ENCODE results near the gene HOXA13. TPM values are rescaled to one million over a fixed set of nuclear protein-coding genes. Genes with fewer than 3 reads are reported as not detected.

HOXA13 gene
- total and polyA plus RNA-seq, 4 donors, result not detected

DNA sequence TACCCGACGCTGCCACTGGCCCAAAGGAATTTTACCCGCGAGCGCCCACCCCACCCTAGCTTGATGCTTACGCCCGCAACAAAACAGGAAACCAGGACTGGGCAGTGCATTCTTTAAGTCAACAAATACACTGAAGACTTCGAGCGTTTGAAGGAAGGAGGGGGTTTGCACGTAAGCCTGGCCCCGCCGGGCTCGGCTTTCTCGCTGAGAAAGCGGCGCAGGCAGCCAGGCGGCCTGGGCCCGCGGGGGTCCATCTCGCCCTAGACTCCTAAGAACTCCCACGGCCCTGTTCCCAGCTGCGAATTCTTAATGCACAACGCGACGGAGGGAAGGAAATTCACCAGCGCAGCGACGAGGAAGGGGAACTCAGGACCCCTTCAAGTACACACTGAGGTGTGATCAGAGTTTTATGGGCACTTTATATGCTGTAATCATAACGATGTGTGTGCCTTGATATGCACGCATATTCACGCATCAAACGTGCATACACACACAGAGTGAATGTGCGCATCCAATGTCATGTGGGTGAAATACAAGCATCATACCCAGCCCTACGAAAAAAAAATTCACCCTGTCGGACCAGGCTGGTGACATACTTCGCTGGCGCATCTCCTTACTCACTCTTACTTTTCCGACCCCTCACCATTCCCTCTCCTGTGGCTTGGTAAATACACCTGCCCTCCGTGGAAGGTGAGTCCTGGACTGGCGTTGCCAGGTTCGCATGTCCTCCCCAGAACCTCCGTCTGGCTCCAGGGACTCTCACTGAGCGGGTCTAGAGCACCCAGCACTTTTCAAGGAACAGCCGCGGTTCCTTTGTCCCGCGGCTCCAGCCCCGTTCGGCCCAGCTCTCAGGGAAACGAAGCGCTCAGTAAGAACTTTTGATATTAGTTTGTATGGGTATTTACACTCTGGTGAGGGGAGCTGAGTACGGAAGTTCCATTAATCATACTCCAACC is 5.7 kb upstream of the HOXA13 start:
- peaks cover 0 to 15% (median 0%) of the 10 kb centered on the region in 4 donors for H3K9me3 ChIP-seq (ENCODE audit: control insufficient read depth in 4 of 4, insufficient read depth in 3 of 4, low read length in 3 of 4)
- WGBS, 2 donors, result 9 to 10% methylated on average over 52 of the region's 52 CpGs
- peaks cover 10 to 100% (median 99%) of the 10 kb centered on the region in 3 donors for H3K27me3 ChIP-seq (ENCODE audit: control insufficient read depth in 3 of 3, insufficient read depth in 3 of 3, low read length in 2 of 3)
- H3K36me3 ChIP-seq (ENCODE audit: control insufficient read depth in 4 of 4, insufficient read depth in 4 of 4, low read length in 4 of 4), result no peaks in the 10 kb centered on the region
- no peak overlapping the region for H3K9ac ChIP-seq (ENCODE audit: insufficient read depth in 1 of 2, low read length in 2 of 2)
- no peak overlapping the region for H3K4me3 ChIP-seq
- TF ChIP-seq, protein P1, sequence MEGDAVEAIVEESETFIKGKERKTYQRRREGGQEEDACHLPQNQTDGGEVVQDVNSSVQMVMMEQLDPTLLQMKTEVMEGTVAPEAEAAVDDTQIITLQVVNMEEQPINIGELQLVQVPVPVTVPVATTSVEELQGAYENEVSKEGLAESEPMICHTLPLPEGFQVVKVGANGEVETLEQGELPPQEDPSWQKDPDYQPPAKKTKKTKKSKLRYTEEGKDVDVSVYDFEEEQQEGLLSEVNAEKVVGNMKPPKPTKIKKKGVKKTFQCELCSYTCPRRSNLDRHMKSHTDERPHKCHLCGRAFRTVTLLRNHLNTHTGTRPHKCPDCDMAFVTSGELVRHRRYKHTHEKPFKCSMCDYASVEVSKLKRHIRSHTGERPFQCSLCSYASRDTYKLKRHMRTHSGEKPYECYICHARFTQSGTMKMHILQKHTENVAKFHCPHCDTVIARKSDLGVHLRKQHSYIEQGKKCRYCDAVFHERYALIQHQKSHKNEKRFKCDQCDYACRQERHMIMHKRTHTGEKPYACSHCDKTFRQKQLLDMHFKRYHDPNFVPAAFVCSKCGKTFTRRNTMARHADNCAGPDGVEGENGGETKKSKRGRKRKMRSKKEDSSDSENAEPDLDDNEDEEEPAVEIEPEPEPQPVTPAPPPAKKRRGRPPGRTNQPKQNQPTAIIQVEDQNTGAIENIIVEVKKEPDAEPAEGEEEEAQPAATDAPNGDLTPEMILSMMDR (IDR thresholded peaks at IDR 0.05; ENCODE audit: control extremely low read depth, extremely low read depth), result no peak
- ATAC-seq (ENCODE audit: insufficient read depth, low FRiP score) (no peak), DNase-seq (peak in 1 of 3 donors; percentile 37)
- peaks cover 0 to 17% (median 2%) of the 10 kb centered on the region in 5 donors for H3K4me1 ChIP-seq (ENCODE audit: control insufficient read depth in 5 of 5, insufficient read depth in 5 of 5, low read length in 5 of 5)
- H3K27ac ChIP-seq (ENCODE audit: low read depth in 1 of 2, low read length in 1 of 2), result no peak overlapping the region

GRCh38 chr7:27204851-27205322 is 5.0 kb upstream of the HOXA13 start:
- ATAC-seq (ENCODE audit: insufficient read depth, low FRiP score) (no peak), DNase-seq (peak in 2 of 3 donors; percentile 50 to 60)
- WGBS, 2 donors, result 3 to 6% methylated on average over 41 of the region's 41 CpGs
- Histone ChIP-seq H3K27me3 (ENCODE audit: control insufficient read depth in 3 of 3, insufficient read depth in 3 of 3, low read length in 2 of 3) (peaks cover 3 to 96% (median 96%) of the 10 kb centered on the region in 3 donors), H3K9ac (ENCODE audit: insufficient read depth in 1 of 2, low read length in 2 of 2) (no peak overlapping the region), H3K4me1 (ENCODE audit: control insufficient read depth in 5 of 5, insufficient read depth in 5 of 5, low read length in 5 of 5) (peaks cover 0 to 22% (median 3%) of the 10 kb centered on the region in 5 donors), H3K4me3 (no peak overlapping the region), H3K27ac (ENCODE audit: low read depth in 1 of 2, low read length in 1 of 2) (no peak overlapping the region), H3K36me3 (ENCODE audit: control insufficient read depth in 4 of 4, insufficient read depth in 4 of 4, low read length in 4 of 4) (no peaks in the 10 kb centered on the region), H3K9me3 (ENCODE audit: control insufficient read depth in 4 of 4, insufficient read depth in 3 of 4, low read length in 3 of 4) (peaks cover 0 to 12% (median 0%) of the 10 kb centered on the region in 4 donors)
- TF ChIP-seq, protein P1 (IDR thresholded peaks at IDR 0.05; ENCODE audit: control extremely low read depth, extremely low read depth), result no peak

DNA sequence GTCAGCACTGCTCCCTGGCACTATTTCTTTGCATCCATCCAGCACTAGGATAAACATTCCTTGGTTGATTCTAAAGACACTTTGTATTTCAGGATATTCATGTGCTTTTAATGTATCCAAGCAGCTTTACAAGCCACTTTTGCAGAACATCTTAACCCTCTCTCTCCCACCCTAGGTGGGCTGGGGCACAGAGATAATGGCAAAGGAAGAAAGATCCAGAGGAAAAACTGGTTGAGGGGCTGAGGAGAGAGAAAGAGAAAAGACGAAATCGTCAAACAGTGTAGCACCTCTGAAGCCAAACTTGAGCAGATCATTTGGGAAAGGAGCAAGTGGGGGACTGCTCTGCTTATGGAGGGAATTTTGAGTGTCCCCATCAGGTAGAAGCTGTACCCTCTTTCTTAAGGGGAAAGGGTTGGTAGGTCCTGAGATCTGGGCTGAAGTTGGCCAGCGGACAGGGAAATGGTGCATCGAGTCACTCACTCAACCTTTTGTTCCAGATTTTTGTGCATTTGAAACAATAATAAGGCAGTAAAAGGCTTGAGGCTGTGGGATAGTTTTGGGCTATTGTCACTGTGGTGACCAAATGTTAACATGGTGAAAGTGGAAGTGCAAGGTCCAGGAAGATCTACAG is 4.2 kb upstream of the HOXA13 start:
- no peak overlapping the region for H3K9ac ChIP-seq (ENCODE audit: insufficient read depth in 1 of 2, low read length in 2 of 2)
- no peaks in the 10 kb centered on the region for H3K36me3 ChIP-seq (ENCODE audit: control insufficient read depth in 4 of 4, insufficient read depth in 4 of 4, low read length in 4 of 4)
- H3K27me3 ChIP-seq (ENCODE audit: control insufficient read depth in 3 of 3, insufficient read depth in 3 of 3, low read length in 2 of 3), result peaks cover 0 to 90% (median 90%) of the 10 kb centered on the region in 3 donors
- DNase-seq (no peak), ATAC-seq (ENCODE audit: insufficient read depth, low FRiP score) (no peak)
- no peak overlapping the region for H3K4me3 ChIP-seq
- H3K9me3 ChIP-seq (ENCODE audit: control insufficient read depth in 4 of 4, insufficient read depth in 3 of 4, low read length in 3 of 4), result peaks cover 0 to 12% (median 0%) of the 10 kb centered on the region in 4 donors
- TF ChIP-seq, protein P1 (IDR thresholded peaks at IDR 0.05; ENCODE audit: control extremely low read depth, extremely low read depth), result no peak
- no peak overlapping the region for H3K27ac ChIP-seq (ENCODE audit: low read depth in 1 of 2, low read length in 1 of 2)
- 22 to 26% methylated on average over 4 of the region's 4 CpGs for WGBS, 2 donors
- peaks cover 0 to 26% (median 3%) of the 10 kb centered on the region in 5 donors for H3K4me1 ChIP-seq (ENCODE audit: control insufficient read depth in 5 of 5, insufficient read depth in 5 of 5, low read length in 5 of 5)

Measured in lung (tissue), 12 donors.